Endothelial cell of umbilical vein (primary cell): ENCODE data around the gene DISP1.

Source experiments
- EZH2 ChIP-seq: IDR thresholded peaks from 2 replicates; pipeline ENCODE4 v1.6.1; 2012; ENCODE audit warnings: borderline replicate concordance, low read depth, mild to moderate bottlenecking, moderate library complexity, low read length, inconsistent platforms; ENCODE audit not compliant: severe bottlenecking
- FOS ChIP-seq: IDR thresholded peaks from 2 replicates; pipeline ENCODE4 v1.6.1; 2011; ENCODE audit warnings: mild to moderate bottlenecking, low read length, moderate library complexity, borderline replicate concordance; ENCODE audit not compliant: insufficient read depth
- GATA2 ChIP-seq: IDR thresholded peaks from 2 replicates; pipeline ENCODE4 v1.7.0; 2011; ENCODE audit warnings: low read depth, mild to moderate bottlenecking, moderate library complexity, mixed read lengths, low read length; ENCODE audit not compliant: insufficient read length, insufficient read depth
- JUN ChIP-seq: IDR thresholded peaks from 2 replicates; pipeline ENCODE4 v1.6.1; 2011; ENCODE audit warnings: borderline replicate concordance, low read depth; ENCODE audit not compliant: insufficient read length, insufficient read depth
- MYC ChIP-seq: IDR thresholded peaks from one replicate; pipeline ENCODE4 v1.6.1; 2011; ENCODE audit warnings: mild to moderate bottlenecking, low read depth, low read length
- POLR2A ChIP-seq: IDR thresholded peaks from 2 replicates; pipeline ENCODE4 v1.6.1; 2012; ENCODE audit warnings: low read depth, mild to moderate bottlenecking, control low read depth, low read length
- POLR2AphosphoS5 ChIP-seq: IDR thresholded peaks from 2 replicates; pipeline ENCODE4 v1.6.1; 2012; ENCODE audit warnings: low read depth, mild to moderate bottlenecking, control low read depth, low read length, moderate library complexity; ENCODE audit not compliant: insufficient read depth
- TF ChIP-seq, protein P1 (sequence below), 2 donors: IDR thresholded peaks; 1 replicate in 1 of 2; 2 replicates in 1 of 2; pipeline ENCODE4 v1.5.1; 2011; ENCODE audit warnings: low read length in 2 of 2, mild to moderate bottlenecking in 2 of 2, moderate library complexity in 2 of 2, control low read depth in 1 of 2, inconsistent platforms in 1 of 2, low read depth in 1 of 2; ENCODE audit not compliant: insufficient read depth in 1 of 2; ENCODE audit errors: extremely low read depth in 1 of 2
- TF ChIP-seq, protein P2 (sequence below): IDR thresholded peaks from 2 replicates; pipeline ENCODE4 v1.6.1; 2011; ENCODE audit not compliant: insufficient read depth, insufficient read length

DNA sequence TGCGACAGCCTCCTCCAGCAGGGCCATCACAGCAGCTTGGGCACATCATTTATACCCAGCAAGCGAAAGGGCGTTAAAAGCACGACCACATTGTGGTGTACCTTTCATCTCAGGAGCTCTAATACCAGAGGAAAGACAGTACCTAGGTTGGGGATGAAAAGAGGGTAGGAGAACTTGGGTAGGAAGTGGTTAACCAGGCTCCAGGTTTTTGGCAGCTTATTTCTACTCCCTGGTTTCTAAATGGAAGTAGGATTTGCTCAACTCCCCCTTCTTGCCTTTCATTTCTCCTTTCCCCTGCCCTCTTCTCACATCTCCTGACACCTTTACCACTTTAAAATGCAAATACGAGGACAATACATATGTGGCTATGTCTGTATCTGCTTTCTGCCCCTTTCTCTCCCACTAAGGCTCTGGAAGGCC, 47.7 kb upstream of the DISP1 start:
- TF ChIP-seq POLR2AphosphoS5 (no peak), POLR2A (no peak), EZH2 (no peak), MYC (no peak), JUN (no peak), FOS (no peak), GATA2 (no peak)
- TF ChIP-seq, protein P1, sequence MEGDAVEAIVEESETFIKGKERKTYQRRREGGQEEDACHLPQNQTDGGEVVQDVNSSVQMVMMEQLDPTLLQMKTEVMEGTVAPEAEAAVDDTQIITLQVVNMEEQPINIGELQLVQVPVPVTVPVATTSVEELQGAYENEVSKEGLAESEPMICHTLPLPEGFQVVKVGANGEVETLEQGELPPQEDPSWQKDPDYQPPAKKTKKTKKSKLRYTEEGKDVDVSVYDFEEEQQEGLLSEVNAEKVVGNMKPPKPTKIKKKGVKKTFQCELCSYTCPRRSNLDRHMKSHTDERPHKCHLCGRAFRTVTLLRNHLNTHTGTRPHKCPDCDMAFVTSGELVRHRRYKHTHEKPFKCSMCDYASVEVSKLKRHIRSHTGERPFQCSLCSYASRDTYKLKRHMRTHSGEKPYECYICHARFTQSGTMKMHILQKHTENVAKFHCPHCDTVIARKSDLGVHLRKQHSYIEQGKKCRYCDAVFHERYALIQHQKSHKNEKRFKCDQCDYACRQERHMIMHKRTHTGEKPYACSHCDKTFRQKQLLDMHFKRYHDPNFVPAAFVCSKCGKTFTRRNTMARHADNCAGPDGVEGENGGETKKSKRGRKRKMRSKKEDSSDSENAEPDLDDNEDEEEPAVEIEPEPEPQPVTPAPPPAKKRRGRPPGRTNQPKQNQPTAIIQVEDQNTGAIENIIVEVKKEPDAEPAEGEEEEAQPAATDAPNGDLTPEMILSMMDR (IDR thresholded peaks at IDR 0.05; ENCODE audit: extremely low read depth in 1 of 2, insufficient read depth in 1 of 2, low read depth in 1 of 2, low read length in 2 of 2), result no peak
- TF ChIP-seq, protein P2, sequence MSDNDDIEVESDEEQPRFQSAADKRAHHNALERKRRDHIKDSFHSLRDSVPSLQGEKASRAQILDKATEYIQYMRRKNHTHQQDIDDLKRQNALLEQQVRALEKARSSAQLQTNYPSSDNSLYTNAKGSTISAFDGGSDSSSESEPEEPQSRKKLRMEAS, result no peak
